MCF 10A (cell line): ENCODE results near the gene GTF3C2. TPM values are rescaled to one million over a fixed set of nuclear protein-coding genes. Genes with fewer than 3 reads are reported as not detected.
A peak's percentile ranks its signal among the peaks of the same experiment; 100 is the strongest.

ENCODE experiments used
- BruUV-seq: library from RNA; stranded (reverse); fragments of 400-500 nt; replicated peaks from 2 replicates; lab custom pipeline; 2021; lab: Mats Ljungman, UMichigan
- CTCF ChIA-PET: fragments of 300-600 bp; sonication (Branson Sonifier 250); formaldehyde crosslinking; extraction: SDS; loops from one replicate; lab custom pipeline; 2021; ENCODE audit warnings: antibody characterized with exemption, inconsistent platforms; lab: Yijun Ruan, JAX
- POLR2A ChIA-PET: fragments of 300-600, 350-650 bp; sonication (Branson Sonifier 250); formaldehyde crosslinking; extraction: SDS; loops from one replicate; lab custom pipeline; 2020; ENCODE audit warnings: antibody characterized with exemption, inconsistent platforms; lab: Yijun Ruan, JAX
- DNase-seq: peaks from one replicate; pipeline ENCODE4 v3.0.0-alpha.2; 2018; ENCODE audit not compliant: unreplicated experiment
- H3K27ac Mint-ChIP-seq: one replicate; pipeline ENCODE4 v1.8.0; 2022; ENCODE audit warnings: mild to moderate bottlenecking, low read depth, mixed read lengths; ENCODE audit not compliant: unreplicated experiment
- H3K27me3 Mint-ChIP-seq: one replicate; pipeline ENCODE4 v1.8.0; 2022; ENCODE audit warnings: mixed read lengths; ENCODE audit not compliant: insufficient read depth, unreplicated experiment
- H3K36me3 Mint-ChIP-seq: one replicate; pipeline ENCODE4 v1.8.0; 2022; ENCODE audit warnings: mild to moderate bottlenecking, moderate library complexity, mixed read lengths; ENCODE audit not compliant: insufficient read depth, unreplicated experiment
- H3K4me1 Mint-ChIP-seq: one replicate; pipeline ENCODE4 v1.8.0; 2022; ENCODE audit warnings: mixed read lengths; ENCODE audit not compliant: insufficient read depth, unreplicated experiment
- H3K4me3 Mint-ChIP-seq: one replicate; pipeline ENCODE4 v1.8.0; 2022; ENCODE audit warnings: mild to moderate bottlenecking, moderate library complexity, mixed read lengths; ENCODE audit not compliant: unreplicated experiment
- H3K9me3 Mint-ChIP-seq: one replicate; pipeline ENCODE4 v1.8.0; 2022; ENCODE audit warnings: mixed read lengths; ENCODE audit not compliant: unreplicated experiment
- CTCF ChIP-seq: fragments of 200-600 bp; IDR thresholded peaks from one replicate; pipeline ENCODE4 v1.8.0; 2022; ENCODE audit warnings: antibody characterized with exemption, mild to moderate bottlenecking; ENCODE audit not compliant: unreplicated experiment
- intact Hi-C: fragments of 100-400 bp; cut with micrococcal nuclease; formaldehyde crosslinking; loops from 2 replicates; pipeline ENCODE4 v1.14.1; 2022
- total RNA-seq: library from RNA; stranded (reverse); gene quantifications from 2 replicates; pipeline ENCODE4 v1.2.3, GENCODE V29; 2022

Gene GTF3C2
- total RNA-seq, 1 experiment from 2014 or later = 47.8 TPM

- Mint-ChIP-seq H3K4me1 (no peaks in the 10 kb centered on the region), H3K27ac (no peak overlapping the region), H3K36me3 (peaks cover 6% of the 10 kb centered on the region), H3K9me3 (no peaks in the 10 kb centered on the region), H3K4me3 (no peak overlapping the region), H3K27me3 (no peaks in the 10 kb centered on the region)
- DNase-seq = no peak
- BruUV-seq = no TSS peak
- intact Hi-C loops = no loop called here
- ChIA-PET CTCF (no interaction called here), POLR2A (interaction anchor here (1.0 kb wide), 1 partner anchor 12 kb away, joined by 3 read pairs; no protein-coding TSS in a partner anchor)
- TF ChIP-seq CTCF = no peak
Observed at GRCh38 chr2:27393225-27393624, 36.7 kb upstream of the GTF3C2 start.

- intact Hi-C loops = no loop called here
- no peaks in the 10 kb centered on the region for H3K27me3 Mint-ChIP-seq
- no peak for TF ChIP-seq CTCF
- H3K4me1 Mint-ChIP-seq = no peaks in the 10 kb centered on the region
- ChIA-PET POLR2A (interaction anchor here (1.5 kb wide), 1 partner anchor 19 kb away, joined by 4 read pairs; no protein-coding TSS in a partner anchor), CTCF (interaction anchor here (0.7 to 1.3 kb wide), 2 partner anchors 17 to 339 kb away, joined by 3 to 4 read pairs; no protein-coding TSS in a partner anchor)
- H3K36me3 Mint-ChIP-seq = peaks cover 6% of the 10 kb centered on the region
- DNase-seq = no peak
- no peaks in the 10 kb centered on the region for H3K9me3 Mint-ChIP-seq
- BruUV-seq = no TSS peak
- H3K4me3 Mint-ChIP-seq = no peak overlapping the region
- no peak overlapping the region for H3K27ac Mint-ChIP-seq
Observed at GRCh38 chr2:27390822-27391679, 34.5 kb upstream of the GTF3C2 start.

DNA sequence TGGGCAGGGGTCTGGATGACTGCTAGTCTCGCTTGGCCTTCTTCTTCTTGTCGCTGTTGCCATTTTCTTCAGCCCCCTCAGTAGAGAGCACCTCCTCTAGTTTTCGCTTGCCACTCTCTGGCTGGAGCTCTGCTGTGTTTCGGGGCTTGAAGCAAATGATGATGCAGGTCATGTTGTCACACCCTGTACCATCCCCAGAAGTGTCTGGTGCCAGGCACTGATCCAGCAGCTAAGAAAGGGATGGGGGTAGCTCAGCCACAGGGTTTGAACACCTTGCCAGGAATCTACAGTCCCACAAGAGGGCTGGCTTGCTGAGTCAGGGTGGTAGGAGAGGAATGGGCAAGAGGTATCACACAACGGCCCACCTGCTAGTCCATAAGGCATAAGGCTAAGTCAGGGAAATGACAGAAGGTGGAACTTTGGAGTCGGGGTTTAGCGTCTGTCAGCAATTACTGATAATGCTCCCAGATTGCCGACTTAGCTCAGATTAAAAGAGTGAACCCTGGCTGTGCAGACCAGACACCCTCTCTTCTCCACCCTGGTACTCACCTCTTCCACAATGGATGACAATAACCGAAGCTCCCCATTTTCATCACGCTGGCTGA is 25.1 kb upstream of the GTF3C2 start:
- DNase-seq = no peak
- ChIA-PET CTCF (interaction anchor here (0.6 kb wide), 1 partner anchor 100 kb away, joined by 3 read pairs; the partner anchor contains the start of gene TRIM54), POLR2A (interaction anchor here (0.6 to 5.6 kb wide), 7 partner anchors 11 to 60 kb away, joined by 3 to 114 read pairs (median 37); partner anchors contain the start of genes EIF2B4, GTF3C2, MPV17 and NRBP1)
- Mint-ChIP-seq H3K4me3 (peak overlapping the region; percentile 84), H3K27ac (peak overlapping the region; percentile 93), H3K9me3 (no peaks in the 10 kb centered on the region), H3K4me1 (peaks cover 20% of the 10 kb centered on the region), H3K36me3 (peaks cover 69% of the 10 kb centered on the region), H3K27me3 (no peaks in the 10 kb centered on the region)
- BruUV-seq = TSS peak; percentile 81
- intact Hi-C loops = no loop called here
- TF ChIP-seq CTCF = no peak
